Stimulated activated CD4-positive, alpha-beta T cell treated with anti-CD3 and anti-CD28 coated beads, Interleukin-12 subunit alpha, Interleukin-12 subunit beta, amount 100 ng/mL, for 24 hours (primary cell): ENCODE data around the gene SULT4A1.

Source experiments
- DNase-seq, 2 experiments: peaks; one replicate each; pipeline ENCODE4 v3.0.0-alpha.2; 2020; ENCODE audit warnings: low read depth in 2 of 2

SULT4A1 gene

DNA sequence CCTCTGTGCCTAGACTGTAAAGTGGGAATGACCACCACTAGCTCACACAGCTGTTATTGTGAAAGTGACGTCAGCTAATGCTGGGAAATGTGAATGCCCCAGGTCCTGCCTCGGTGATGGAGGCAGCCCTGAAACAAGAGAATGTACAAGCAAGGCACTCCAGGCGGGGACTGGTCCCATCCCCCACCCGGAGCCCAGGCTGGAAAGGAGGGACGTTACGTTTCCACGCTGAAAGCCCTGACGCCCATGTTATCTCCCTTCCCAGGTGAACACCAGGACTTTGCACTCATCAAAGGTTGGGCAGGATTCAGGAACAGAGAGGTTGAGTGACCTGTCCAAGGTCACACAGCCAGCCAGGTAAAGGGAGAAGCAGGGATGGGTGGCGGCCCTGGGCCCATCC, 784 bp downstream of the SULT4A1 start:
- no peak for DNase-seq

DNA sequence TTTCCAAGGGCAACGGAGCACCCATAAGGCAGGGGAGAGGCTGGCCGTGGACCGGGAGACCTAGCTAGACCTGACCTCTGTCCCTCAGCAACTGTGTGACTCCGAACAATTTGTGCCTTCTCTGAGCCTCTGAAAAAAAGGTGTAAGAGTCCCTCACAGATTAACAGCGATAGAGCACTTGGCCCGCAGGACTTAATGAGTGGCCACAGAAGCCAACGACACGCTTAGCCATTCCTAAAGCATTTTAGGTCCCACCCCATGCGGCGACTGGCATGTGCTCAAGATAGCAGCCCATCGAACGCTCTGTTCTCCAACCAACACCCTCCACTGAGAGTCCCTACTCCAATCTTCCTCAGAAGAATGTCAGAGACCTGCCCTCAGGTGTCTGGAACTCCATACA, 1.5 kb downstream of the SULT4A1 start:
- no peak for DNase-seq

DNA sequence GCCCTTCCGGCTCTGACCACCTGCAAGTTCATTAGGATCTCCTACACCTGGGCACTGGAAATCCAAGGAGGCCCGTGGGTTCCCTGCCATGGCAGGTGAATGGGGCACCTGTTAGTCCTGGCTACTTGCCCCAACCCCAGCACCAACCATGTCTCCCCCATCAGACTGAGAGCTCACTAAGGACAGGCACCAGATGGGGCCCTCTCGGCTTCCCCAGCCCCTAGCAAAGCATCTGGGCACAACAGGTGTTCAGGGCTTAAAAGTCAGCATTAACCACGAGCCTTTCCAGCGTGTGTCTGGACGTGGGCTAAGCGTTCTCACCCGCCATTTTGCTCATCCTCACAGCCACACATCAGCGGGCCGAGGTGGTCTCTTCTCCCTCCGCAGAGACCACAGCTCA, 2.2 kb downstream of the SULT4A1 start:
- DNase-seq: no peak

- no peak for DNase-seq
Observed at GRCh38 chr22:43859621-43860020, 2.7 kb downstream of the SULT4A1 start.

DNA sequence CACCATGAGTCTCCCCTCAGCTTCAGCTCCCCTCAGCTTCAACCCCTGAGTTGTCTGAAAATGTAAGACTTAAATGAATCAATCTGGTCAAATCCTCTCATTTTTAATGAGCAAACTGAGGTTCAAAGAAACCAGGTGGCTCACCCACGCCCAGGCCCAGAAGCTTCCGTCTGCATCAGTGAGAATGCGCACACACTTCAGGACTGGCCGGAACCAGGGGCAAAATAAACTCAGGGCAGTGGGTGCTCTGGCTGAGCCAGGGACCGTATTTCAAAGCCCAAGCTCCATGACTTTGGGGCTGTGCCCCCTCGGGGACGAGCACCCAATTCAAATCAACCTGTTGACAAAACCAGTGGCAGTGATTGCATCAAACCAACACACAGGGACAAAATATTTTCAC, 3.1 kb downstream of the SULT4A1 start:
- DNase-seq: no peak

GRCh38 chr22:43858156-43858895, 4.0 kb downstream of the SULT4A1 start:
- DNase-seq: no peak

GRCh38 chr22:43857367-43857766, 4.9 kb downstream of the SULT4A1 start:
- DNase-seq: no peak

- no peak for DNase-seq
Observed at GRCh38 chr22:43855431-43855830, 6.9 kb downstream of the SULT4A1 start.

DNA sequence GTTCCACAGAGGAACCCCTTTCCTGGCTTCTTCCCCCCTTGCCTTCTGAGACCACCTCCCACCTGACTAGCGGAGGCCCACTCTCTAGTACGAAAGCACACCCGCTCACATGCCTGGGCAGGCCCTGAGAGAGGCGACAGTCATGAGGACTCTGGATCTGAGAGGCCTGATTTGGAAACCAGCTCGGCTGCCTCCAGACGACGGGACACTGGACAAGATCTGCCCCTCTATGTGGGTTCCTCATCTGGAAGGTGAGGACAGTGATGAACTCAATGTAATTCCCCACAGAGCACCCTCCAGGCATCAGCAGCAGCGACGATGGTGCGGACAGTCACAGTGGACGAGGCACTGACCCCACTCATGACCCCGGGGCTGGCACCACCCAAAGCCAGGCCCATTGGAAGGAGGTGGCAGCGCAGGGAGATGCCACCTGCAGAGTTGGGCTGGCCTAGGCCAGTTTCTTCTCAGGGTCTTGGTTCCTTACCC, 7.5 kb downstream of the SULT4A1 start:
- no peak for DNase-seq

DNA sequence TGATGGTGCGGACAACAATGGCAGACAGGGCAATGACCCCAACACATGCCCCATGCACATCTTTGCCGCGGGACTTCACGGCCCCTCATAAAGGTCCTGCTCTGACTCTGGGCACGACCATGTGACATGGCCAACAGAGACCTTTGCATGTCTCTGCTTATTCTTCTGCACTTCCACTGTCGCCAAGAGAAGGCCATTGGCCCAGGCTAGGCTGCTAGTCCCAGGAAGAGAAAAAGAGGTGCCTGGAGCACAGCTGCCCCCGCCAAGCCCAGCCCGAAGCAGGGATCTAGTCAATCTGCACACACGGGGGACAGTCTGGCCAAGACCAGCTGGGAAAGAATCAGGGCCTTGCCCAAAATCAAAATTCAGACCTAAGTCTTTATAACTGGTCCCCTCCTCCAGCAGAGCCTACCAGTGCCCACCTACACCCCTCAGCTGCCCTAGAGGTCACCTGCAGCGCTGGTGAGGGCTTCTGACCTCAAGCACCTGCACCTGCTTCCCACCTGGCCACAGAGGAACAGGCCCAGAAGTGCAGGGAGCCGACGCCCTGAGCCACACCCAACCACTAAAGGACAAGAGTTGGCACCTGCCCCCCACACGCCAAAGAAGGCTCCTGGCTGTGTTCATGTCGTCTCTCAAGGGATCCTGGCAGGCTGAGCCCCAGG, 8.1 kb downstream of the SULT4A1 start:
- DNase-seq: no peak

DNA sequence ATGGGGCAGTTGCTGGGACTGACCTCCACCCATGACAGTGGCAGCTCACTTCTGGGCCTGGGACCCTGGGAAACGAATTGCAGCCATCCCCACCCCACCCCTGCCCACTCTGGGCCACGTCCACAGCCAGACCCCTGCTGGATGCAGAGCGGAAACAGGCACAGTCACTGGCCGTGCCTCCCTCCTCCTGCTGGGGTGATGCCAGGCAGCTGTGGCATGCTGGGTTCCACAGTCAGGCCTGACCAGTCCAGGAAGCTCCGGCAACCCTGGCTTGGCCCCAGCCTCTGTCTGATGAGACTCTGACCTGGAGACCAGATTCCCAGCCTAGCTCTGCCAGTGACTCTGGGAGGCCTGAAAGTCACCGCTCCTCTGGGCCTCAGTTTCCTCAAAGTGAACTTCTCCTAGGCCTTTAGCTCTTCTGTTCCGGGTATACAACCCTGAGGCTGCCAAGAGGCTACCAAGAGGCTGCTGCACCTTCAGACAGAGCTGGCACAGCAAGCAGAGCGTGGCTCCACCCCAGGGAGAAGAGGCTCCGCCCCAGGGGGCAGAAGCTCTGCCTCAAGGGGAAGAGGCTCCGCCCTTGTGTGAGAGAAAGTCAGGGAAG, 8.9 kb downstream of the SULT4A1 start:
- DNase-seq: no peak

DNA sequence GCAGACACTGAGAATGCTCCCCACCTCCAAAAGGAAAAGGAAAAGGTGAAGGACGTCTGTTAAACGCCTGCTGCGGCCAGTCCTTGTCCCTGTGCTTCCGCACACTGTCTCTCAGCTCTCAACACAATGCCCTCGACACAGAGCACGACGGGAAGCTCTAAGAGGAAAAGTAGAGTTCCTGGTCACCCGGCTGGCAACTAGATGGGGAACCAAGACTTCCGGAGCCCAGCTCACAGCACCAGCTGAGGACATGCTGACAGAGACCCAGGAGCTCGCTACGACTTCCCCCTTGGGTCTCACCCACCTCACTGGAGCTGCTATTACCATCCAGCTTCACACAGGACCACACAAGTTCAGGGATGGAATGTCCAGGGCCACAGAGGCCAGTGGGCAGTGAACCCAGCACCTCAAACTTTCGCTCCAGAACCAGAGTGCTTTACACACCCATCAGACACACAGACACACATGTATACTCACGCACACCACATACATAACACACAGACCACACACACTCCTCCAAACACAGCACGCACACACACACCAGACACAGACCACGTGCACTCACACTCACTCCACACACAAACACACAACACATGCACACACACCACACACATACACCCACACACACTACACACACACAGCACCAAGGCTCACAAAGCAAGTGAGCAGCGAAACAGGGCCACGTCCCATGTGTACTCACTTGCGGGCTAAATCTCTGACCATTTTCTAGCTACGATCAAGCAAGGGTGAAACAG, 9.6 kb downstream of the SULT4A1 start:
- DNase-seq: no peak

GRCh38 chr22:43851979-43852307, 10.4 kb downstream of the SULT4A1 start:
- DNase-seq: no peak

GRCh38 chr22:43851058-43851978, 11.0 kb downstream of the SULT4A1 start:
- DNase-seq: no peak

- no peak for DNase-seq
Observed at GRCh38 chr22:43850529-43850928, 11.8 kb downstream of the SULT4A1 start.

DNA sequence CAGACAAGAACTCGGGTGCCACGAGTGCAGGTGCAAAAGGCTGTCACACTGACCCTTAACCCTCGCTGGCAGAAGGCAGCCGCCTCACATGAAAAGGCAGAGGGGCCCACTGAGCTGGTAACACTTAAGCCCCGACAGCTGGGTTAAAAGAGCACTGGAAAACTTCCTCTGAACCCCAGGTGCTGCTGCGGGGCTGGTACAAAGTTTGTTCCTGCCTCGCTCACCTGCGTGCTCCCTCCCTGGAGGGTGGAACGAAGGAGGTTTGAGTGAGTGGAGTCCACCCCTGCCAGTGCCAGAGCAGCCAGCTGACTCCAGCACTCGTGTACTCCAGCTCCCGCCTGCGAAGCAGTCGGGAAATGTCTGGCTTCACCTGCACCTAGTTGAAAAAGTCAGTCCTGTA, 12.6 kb downstream of the SULT4A1 start:
- DNase-seq: no peak

DNA sequence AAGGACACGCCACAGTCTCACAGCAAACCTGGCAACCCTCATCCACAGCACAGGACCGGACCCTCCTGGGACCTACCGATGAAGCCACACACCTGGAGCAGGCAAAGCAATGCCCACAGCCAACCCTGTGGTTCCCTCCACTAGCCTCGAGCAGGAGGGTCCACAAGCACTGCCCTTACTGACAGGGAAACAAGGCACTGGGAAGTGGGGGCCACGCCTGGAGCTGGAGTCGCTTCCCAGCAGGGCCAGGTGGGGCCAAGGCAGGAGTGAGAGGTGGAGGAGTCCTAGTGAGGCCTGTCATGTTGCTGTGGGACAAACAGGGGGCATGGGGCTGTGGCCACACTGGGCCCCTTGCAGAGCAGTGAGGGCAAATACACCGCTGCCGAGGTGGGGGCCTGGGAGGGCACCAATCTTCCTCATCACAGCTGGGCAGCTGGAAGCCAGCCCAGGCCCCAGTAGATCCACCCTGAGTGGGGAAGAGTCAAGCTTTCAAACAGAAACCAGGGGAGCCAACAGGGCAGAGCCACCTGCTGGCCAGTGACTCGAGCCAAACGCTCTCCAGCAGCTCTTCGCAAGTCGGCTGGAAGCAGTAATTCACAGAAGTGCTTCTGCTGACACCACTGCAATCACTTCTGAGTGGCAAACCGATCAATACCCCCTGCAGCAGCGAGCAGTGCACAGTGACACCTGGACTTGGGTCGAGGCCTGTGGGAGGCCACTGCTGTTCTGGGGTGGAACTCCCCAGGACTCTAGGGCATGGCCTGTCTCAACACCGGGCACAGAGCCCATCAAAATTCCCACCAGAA, 13.7 kb downstream of the SULT4A1 start:
- no peak for DNase-seq

GRCh38 chr22:43847376-43848289, 14.7 kb downstream of the SULT4A1 start:
- DNase-seq: no peak

GRCh38 chr22:43846966-43847365, 15.3 kb downstream of the SULT4A1 start:
- no peak for DNase-seq
